NCI-H128 (cell line): ENCODE data around the gene CEP72.
"Not testable (repeated sequence)": the region's sequence is repeated elsewhere in the genome, so short reads cannot be mapped to it uniquely, and the experiment has no call there.

Experiments used
- DNase-seq: peaks from one replicate; lab custom pipeline; 2025; ENCODE audit not compliant: unreplicated experiment; lab: John Stamatoyannopoulos, UW

The CEP72 gene

GRCh38 chr5:669842-670395, 57.8 kb downstream of the CEP72 start:
- DNase-seq, result no peak

GRCh38 chr5:670396-671270, 58.5 kb downstream of the CEP72 start:
- no peak for DNase-seq

- DNase-seq, result peak; percentile 36
Observed at GRCh38 chr5:671459-672328, 59.6 kb downstream of the CEP72 start.

- DNase-seq, result peak; percentile 73
Observed at GRCh38 chr5:672329-673160, 60.4 kb downstream of the CEP72 start.

GRCh38 chr5:673161-673830, 61.2 kb downstream of the CEP72 start:
- DNase-seq, result no peak

- no peak for DNase-seq
Observed at GRCh38 chr5:673831-674629, 61.9 kb downstream of the CEP72 start.

- no peak for DNase-seq
Observed at GRCh38 chr5:674630-675011, 62.5 kb downstream of the CEP72 start.

- DNase-seq, result no peak
Observed at GRCh38 chr5:675111-675870, 63.2 kb downstream of the CEP72 start.

- DNase-seq, result no peak
Observed at GRCh38 chr5:675871-676698, 63.9 kb downstream of the CEP72 start.

GRCh38 chr5:676699-677076, 64.5 kb downstream of the CEP72 start:
- no peak for DNase-seq

- no peak for DNase-seq
Observed at GRCh38 chr5:677131-678101, 65.3 kb downstream of the CEP72 start.

GRCh38 chr5:678521-678920, 66.4 kb downstream of the CEP72 start:
- DNase-seq, result not testable (repeated sequence)

- DNase-seq, result not testable (repeated sequence)
Observed at GRCh38 chr5:679166-679895, 67.2 kb downstream of the CEP72 start.

- not testable (repeated sequence) for DNase-seq
Observed at GRCh38 chr5:680118-680795, 68.1 kb downstream of the CEP72 start.

GRCh38 chr5:680836-681235, 68.7 kb downstream of the CEP72 start:
- not testable (repeated sequence) for DNase-seq
